Neural cell (in vitro differentiated cells): ENCODE measurements around the gene RLN3.

Experiments used
- CTCF ChIP-seq: fragments of 450-650 bp; IDR thresholded peaks from 2 replicates; pipeline ENCODE4 v1.5.1; 2014; ENCODE audit warnings: antibody characterized with exemption, mild to moderate bottlenecking, moderate library complexity; ENCODE audit not compliant: poor library complexity, severe bottlenecking
- EP300 ChIP-seq: fragments of 450-650 bp; conservative IDR thresholded peaks from 2 replicates; pipeline ENCODE4 v1.6.1; 2014; ENCODE audit warnings: antibody characterized with exemption, mild to moderate bottlenecking, moderate library complexity; ENCODE audit not compliant: poor library complexity, severe bottlenecking
- EZH2 ChIP-seq: fragments of 200-600, 300-800 bp; shearing (Covaris generic), sonication (generic); IDR thresholded peaks from 2 replicates; pipeline ENCODE4 v1.6.1; 2014; ENCODE audit warnings: antibody characterized with exemption, low read length, borderline replicate concordance, mild to moderate bottlenecking; ENCODE audit not compliant: insufficient read depth, poor library complexity, severe bottlenecking
- POLR2AphosphoS5 ChIP-seq: IDR thresholded peaks from 2 replicates; pipeline ENCODE4 v1.6.1; 2012
- RAD21 ChIP-seq: fragments of 450-650 bp; conservative IDR thresholded peaks from 2 replicates; pipeline ENCODE4 v1.6.1; 2014; ENCODE audit warnings: antibody characterized with exemption, mild to moderate bottlenecking, moderate library complexity
- REST ChIP-seq: IDR thresholded peaks from 2 replicates; pipeline ENCODE4 v1.6.1; 2012; ENCODE audit warnings: borderline replicate concordance
- TAF1 ChIP-seq: IDR thresholded peaks from 2 replicates; pipeline ENCODE4 v1.6.1; 2012; ENCODE audit warnings: low read depth

GRCh38 chr19:13978351-13979243 is 49.4 kb upstream of the RLN3 start:
- TF ChIP-seq EZH2 = no peak
- TF ChIP-seq POLR2AphosphoS5 = no peak
- TF ChIP-seq CTCF = no peak
- TF ChIP-seq REST = no peak
- no peak for TF ChIP-seq RAD21
- TF ChIP-seq EP300 = no peak
- no peak for TF ChIP-seq TAF1
